ENCODE data around the gene PPP1CC. TPM values are rescaled to one million over a fixed set of nuclear protein-coding genes. Genes with fewer than 3 reads are reported as not detected.

PPP1CC gene
- total and polyA plus RNA-seq, 2 of the 4 experiments (the other 2 are of a cell fraction) = 71.0 to 126 TPM

- ATAC-seq (ENCODE audit: low read depth) (no peak), DNase-seq (no peak)
- POLR2A ChIA-PET (ENCODE audit: unreplicated experiment) = no interaction called here
- Histone ChIP-seq H3K4me2 (ENCODE audit: low read depth, low read length) (no peak overlapping the region), H2AFZ (replicated peaks; ENCODE audit: low read length, poor library complexity) (no peak overlapping the region), H2BK20ac (ENCODE audit: low read depth, low read length) (no peak overlapping the region), H4K20me1 (ENCODE audit: insufficient read depth, low read length) (no peaks in the 10 kb centered on the region), H4K5ac (ENCODE audit: low read depth, low read length) (no peak overlapping the region), H4K91ac (ENCODE audit: insufficient read depth, low read depth, low read length) (no peak overlapping the region), H2AK9ac (replicated peaks; ENCODE audit: low read depth, low read length, poor library complexity) (no peak overlapping the region), H3K36me3 (ENCODE audit: control insufficient read depth, insufficient read depth, low read length) (no peaks in the 10 kb centered on the region), H2BK5ac (ENCODE audit: low read depth, low read length, poor library complexity, severe bottlenecking) (no peak overlapping the region), H3K9me1 (ENCODE audit: insufficient read depth, low read length) (no peaks in the 10 kb centered on the region), H3K18ac (ENCODE audit: low read depth, low read length) (no peak overlapping the region), H3K79me1 (ENCODE audit: low read depth in 1 of 2, low read length in 2 of 2) (no peaks in the 10 kb centered on the region), H3K56ac (ENCODE audit: extremely low read depth, insufficient read depth, low read length) (no peak overlapping the region), H3K4me1 (ENCODE audit: control insufficient read depth, insufficient read depth, low read length) (no peaks in the 10 kb centered on the region), H3K27me3 (ENCODE audit: control insufficient read depth, insufficient read depth, low read length) (peaks cover 2% of the 10 kb centered on the region; the same call in 1 of the 2 replicates), H3K23ac (ENCODE audit: low read depth, low read length) (no peak overlapping the region), H3K27ac (ENCODE audit: insufficient read depth, low read length) (no peak overlapping the region), H3K9ac (ENCODE audit: low read depth, low read length) (no peak overlapping the region), H3K14ac (replicated peaks; ENCODE audit: low read depth, low read length) (no peak overlapping the region), H3K4me3 (ENCODE audit: insufficient read depth, low read depth, low read length) (no peak overlapping the region), H4K8ac (ENCODE audit: low read depth in 2 of 2, low read length in 2 of 2) (no peak overlapping the region), H2BK15ac (ENCODE audit: low read depth, low read length) (no peak overlapping the region), H2BK120ac (ENCODE audit: low read depth, low read length) (no peak overlapping the region), H2AK5ac (ENCODE audit: low read depth, low read length) (no peak overlapping the region), H3K9me3 (ENCODE audit: control insufficient read depth, insufficient read depth, low read length) (no peaks in the 10 kb centered on the region), H3K4ac (ENCODE audit: low read depth, low read length) (no peak overlapping the region)
- CTCF ChIA-PET = no interaction called here
- dilution Hi-C loops (cut with HindIII; ENCODE audit: low sequenced_read_pairs, unreplicated experiment) (no loop called here), in situ Hi-C loops (cut with MboI; ENCODE audit: low sequenced_read_pairs) (no loop called here), intact Hi-C loops (cut with micrococcal nuclease) (no loop called here)
- no CpG with 5 or more reads among the region's 7 CpGs for WGBS, 2 experiments (ENCODE audit: extremely low coverage in 2 of 2, insufficient read length in 1 of 2)
- no TSS peak for BruUV-seq (replicated peaks)
- TF ChIP-seq BHLHE40 (IDR thresholded peaks at IDR 0.05; ENCODE audit: low read depth, low read length) (no peak), CTCF (conservative IDR thresholded peaks at IDR 0.05; ENCODE audit: low read depth, low read length) (no peak), SMC3 (IDR thresholded peaks at IDR 0.05; ENCODE audit: low read depth, low read length) (no peak), POLR2A (IDR thresholded peaks at IDR 0.05; ENCODE audit: low read depth, low read length) (no peak), MAZ (IDR thresholded peaks at IDR 0.05; ENCODE audit: borderline replicate concordance, low read depth, low read length) (no peak), CEBPB (IDR thresholded peaks at IDR 0.05; ENCODE audit: low read depth, low read length) (no peak), NFE2L2 (IDR thresholded peaks at IDR 0.05; ENCODE audit: low read depth, low read length) (no peak), USF2 (IDR thresholded peaks at IDR 0.05; ENCODE audit: low read depth, low read length) (no peak), CHD1 (IDR thresholded peaks at IDR 0.05; ENCODE audit: low read depth, low read length) (no peak), RCOR1 (IDR thresholded peaks at IDR 0.05; ENCODE audit: insufficient replicate concordance, low read length) (no peak), RFX5 (IDR thresholded peaks at IDR 0.05; ENCODE audit: low read depth, low read length) (no peak), RAD21 (IDR thresholded peaks at IDR 0.05; ENCODE audit: low read length) (no peak), ELK1 (IDR thresholded peaks at IDR 0.05; ENCODE audit: borderline replicate concordance, low read depth, low read length) (no peak), MXI1 (IDR thresholded peaks at IDR 0.05; ENCODE audit: borderline replicate concordance, low read depth, low read length) (no peak), FOS (IDR thresholded peaks at IDR 0.05; ENCODE audit: low read depth, low read length) (no peak)
These were observed 23.8 kb upstream of the PPP1CC start for GRCh38 chr12:110766311-110767154.
